GM23338 (cell line): ENCODE data around the gene GPN2.

Source experiments
- EZH2 ChIP-seq: fragments of 200-600 bp; sonication (generic); IDR thresholded peaks from one replicate; pipeline ENCODE4 v1.8.0; 2017; ENCODE audit warnings: antibody characterized with exemption, mild to moderate bottlenecking, low read depth; ENCODE audit not compliant: unreplicated experiment
- EZH2phosphoT487 ChIP-seq: fragments of 200-600 bp; sonication (generic); IDR thresholded peaks from one replicate; pipeline ENCODE4 v1.8.1; 2018; ENCODE audit warnings: antibody characterized with exemption; ENCODE audit not compliant: unreplicated experiment
- JUNB ChIP-seq: IDR thresholded peaks from one replicate; pipeline ENCODE4 v1.6.1; 2016; ENCODE audit warnings: antibody characterized with exemption; ENCODE audit not compliant: unreplicated experiment
- POLR2AphosphoS5 ChIP-seq: IDR thresholded peaks from 2 replicates; pipeline ENCODE4 v1.6.1; 2016; ENCODE audit warnings: antibody characterized with exemption, low read depth
- TF ChIP-seq, protein P1 (sequence below), 2 experiments: fragments of 200-600 bp in 1 of 2; sonication (generic) in 1 of 2; conservative IDR thresholded peaks; 2 replicates each; pipeline versions ENCODE4 v1.5.1 to v1.6.1; 2016 to 2017; ENCODE audit warnings: antibody characterized with exemption in 2 of 2, low read depth in 2 of 2, mild to moderate bottlenecking in 2 of 2, moderate library complexity in 1 of 2

DNA sequence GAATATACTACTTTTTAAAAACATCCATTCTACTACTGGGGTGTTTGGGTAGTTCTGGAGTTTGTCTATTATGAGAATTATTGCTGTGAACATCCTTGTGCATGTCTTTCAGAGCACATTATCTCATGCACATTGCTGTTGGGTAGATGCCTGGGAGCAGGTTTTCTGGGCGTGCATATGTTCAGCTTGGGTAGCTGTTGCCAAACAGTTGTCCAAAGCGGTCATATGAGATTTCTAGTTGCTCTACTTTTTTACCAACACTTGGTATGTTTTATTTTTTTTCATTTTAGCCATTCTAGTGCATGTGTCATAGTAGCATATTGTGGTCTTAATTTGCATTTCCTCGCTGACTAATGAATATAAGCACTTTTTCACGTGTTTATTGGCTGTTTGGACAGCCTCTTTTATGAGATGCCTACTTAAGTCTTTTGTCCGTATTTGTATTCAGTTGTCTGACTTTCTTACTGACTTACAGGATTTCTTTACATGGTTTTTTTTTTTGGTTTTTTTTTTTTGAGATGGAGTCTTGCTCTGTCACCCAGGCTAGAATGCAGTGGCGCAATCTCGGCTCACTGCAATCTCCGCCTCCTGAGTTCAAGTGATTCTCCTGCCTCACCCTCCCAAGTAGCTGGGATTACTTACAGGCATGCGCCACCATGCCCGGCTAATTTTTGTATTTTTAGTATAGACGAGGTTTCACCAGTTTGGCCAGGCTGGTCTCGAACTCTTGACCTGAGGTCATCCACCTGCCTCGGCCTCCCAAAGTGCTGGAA is 45.5 kb downstream of the GPN2 start:
- TF ChIP-seq POLR2AphosphoS5 (no peak), JUNB (no peak), EZH2 (no peak), EZH2phosphoT487 (no peak)
- TF ChIP-seq, protein P1, sequence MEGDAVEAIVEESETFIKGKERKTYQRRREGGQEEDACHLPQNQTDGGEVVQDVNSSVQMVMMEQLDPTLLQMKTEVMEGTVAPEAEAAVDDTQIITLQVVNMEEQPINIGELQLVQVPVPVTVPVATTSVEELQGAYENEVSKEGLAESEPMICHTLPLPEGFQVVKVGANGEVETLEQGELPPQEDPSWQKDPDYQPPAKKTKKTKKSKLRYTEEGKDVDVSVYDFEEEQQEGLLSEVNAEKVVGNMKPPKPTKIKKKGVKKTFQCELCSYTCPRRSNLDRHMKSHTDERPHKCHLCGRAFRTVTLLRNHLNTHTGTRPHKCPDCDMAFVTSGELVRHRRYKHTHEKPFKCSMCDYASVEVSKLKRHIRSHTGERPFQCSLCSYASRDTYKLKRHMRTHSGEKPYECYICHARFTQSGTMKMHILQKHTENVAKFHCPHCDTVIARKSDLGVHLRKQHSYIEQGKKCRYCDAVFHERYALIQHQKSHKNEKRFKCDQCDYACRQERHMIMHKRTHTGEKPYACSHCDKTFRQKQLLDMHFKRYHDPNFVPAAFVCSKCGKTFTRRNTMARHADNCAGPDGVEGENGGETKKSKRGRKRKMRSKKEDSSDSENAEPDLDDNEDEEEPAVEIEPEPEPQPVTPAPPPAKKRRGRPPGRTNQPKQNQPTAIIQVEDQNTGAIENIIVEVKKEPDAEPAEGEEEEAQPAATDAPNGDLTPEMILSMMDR (conservative IDR thresholded peaks at IDR 0.05; ENCODE audit: low read depth in 2 of 2): no peak
